PFSK-1 (cell line): ENCODE results near the gene ASCC1.

ENCODE experiments used
- FOXP2 ChIP-seq: optimal IDR thresholded peaks from 2 replicates; pipeline ENCODE3; 2011; ENCODE audit warnings: borderline replicate concordance, control low read depth, inconsistent platforms; ENCODE audit not compliant: insufficient read depth; ENCODE audit errors: extremely low read length, extremely low read depth
- POLR2AphosphoS5 ChIP-seq: IDR thresholded peaks from 2 replicates; pipeline ENCODE4 v1.6.1; 2012; ENCODE audit warnings: low read depth, mild to moderate bottlenecking, control low read depth, low read length, moderate library complexity
- SIN3A ChIP-seq: IDR thresholded peaks from 2 replicates; pipeline ENCODE4 v1.6.1; 2012; ENCODE audit warnings: mild to moderate bottlenecking, low read length, moderate library complexity, borderline replicate concordance; ENCODE audit not compliant: insufficient read depth
- TAF1 ChIP-seq: IDR thresholded peaks from 2 replicates; pipeline ENCODE4 v1.6.1; 2012; ENCODE audit warnings: low read length, control low read depth, borderline replicate concordance; ENCODE audit not compliant: insufficient read depth
- TF ChIP-seq, protein P1 (sequence below), 2 experiments: IDR thresholded peaks; 2 replicates each; pipeline versions ENCODE4 v1.6.1 to v1.8.0; 2011 to 2012; ENCODE audit warnings: low read depth in 2 of 2, low read length in 2 of 2, control low read depth in 1 of 2, inconsistent platforms in 1 of 2, mild to moderate bottlenecking in 1 of 2, moderate library complexity in 1 of 2; ENCODE audit not compliant: insufficient read depth in 1 of 2

ASCC1 gene

GRCh38 chr10:72227826-72228225 is 11.8 kb upstream of the ASCC1 start:
- TF ChIP-seq, protein P1, sequence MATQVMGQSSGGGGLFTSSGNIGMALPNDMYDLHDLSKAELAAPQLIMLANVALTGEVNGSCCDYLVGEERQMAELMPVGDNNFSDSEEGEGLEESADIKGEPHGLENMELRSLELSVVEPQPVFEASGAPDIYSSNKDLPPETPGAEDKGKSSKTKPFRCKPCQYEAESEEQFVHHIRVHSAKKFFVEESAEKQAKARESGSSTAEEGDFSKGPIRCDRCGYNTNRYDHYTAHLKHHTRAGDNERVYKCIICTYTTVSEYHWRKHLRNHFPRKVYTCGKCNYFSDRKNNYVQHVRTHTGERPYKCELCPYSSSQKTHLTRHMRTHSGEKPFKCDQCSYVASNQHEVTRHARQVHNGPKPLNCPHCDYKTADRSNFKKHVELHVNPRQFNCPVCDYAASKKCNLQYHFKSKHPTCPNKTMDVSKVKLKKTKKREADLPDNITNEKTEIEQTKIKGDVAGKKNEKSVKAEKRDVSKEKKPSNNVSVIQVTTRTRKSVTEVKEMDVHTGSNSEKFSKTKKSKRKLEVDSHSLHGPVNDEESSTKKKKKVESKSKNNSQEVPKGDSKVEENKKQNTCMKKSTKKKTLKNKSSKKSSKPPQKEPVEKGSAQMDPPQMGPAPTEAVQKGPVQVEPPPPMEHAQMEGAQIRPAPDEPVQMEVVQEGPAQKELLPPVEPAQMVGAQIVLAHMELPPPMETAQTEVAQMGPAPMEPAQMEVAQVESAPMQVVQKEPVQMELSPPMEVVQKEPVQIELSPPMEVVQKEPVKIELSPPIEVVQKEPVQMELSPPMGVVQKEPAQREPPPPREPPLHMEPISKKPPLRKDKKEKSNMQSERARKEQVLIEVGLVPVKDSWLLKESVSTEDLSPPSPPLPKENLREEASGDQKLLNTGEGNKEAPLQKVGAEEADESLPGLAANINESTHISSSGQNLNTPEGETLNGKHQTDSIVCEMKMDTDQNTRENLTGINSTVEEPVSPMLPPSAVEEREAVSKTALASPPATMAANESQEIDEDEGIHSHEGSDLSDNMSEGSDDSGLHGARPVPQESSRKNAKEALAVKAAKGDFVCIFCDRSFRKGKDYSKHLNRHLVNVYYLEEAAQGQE (IDR thresholded peaks at IDR 0.05; ENCODE audit: insufficient read depth in 1 of 2, low read depth in 2 of 2, low read length in 2 of 2) = no peak
- TF ChIP-seq FOXP2 (no peak), POLR2AphosphoS5 (no peak), SIN3A (no peak), TAF1 (no peak)

DNA sequence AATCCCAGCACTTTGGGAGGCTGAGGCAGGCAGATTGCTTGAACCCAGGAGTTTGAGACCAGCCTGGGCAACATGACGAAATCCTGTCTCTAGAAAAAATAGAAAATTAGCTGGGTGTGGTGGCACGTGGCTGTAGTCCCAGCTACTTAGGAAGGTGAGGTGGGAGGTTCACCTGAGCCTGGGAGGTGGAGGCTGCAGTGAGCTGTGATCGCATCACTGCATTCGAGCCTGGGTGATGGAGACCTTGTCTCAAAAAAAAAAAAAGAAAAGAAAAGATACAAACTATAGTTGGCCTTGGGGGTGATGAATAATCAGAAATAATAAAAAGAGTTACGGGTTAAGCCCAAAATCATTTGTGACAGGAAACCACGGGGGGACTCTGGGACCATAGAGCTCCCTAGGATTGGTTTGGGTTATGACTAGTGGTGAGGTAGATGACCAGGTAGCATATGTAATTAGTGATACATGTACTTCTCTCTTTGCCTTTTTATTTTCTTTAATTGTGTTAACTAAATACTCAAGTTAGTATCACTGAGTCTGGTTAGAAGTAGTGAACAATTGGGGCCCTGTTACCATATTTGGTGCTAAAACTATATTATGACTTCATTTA is 10.4 kb upstream of the ASCC1 start:
- TF ChIP-seq FOXP2 (no peak), SIN3A (no peak), POLR2AphosphoS5 (no peak), TAF1 (no peak)
- TF ChIP-seq, protein P1 (IDR thresholded peaks at IDR 0.05; ENCODE audit: insufficient read depth in 1 of 2, low read depth in 2 of 2, low read length in 2 of 2) = no peak

GRCh38 chr10:72223743-72224101 is 7.6 kb upstream of the ASCC1 start:
- no peak for TF ChIP-seq FOXP2
- TF ChIP-seq TAF1 = no peak
- TF ChIP-seq SIN3A = no peak
- no peak for TF ChIP-seq POLR2AphosphoS5
- TF ChIP-seq, protein P1 (IDR thresholded peaks at IDR 0.05; ENCODE audit: insufficient read depth in 1 of 2, low read depth in 2 of 2, low read length in 2 of 2) = no peak

DNA sequence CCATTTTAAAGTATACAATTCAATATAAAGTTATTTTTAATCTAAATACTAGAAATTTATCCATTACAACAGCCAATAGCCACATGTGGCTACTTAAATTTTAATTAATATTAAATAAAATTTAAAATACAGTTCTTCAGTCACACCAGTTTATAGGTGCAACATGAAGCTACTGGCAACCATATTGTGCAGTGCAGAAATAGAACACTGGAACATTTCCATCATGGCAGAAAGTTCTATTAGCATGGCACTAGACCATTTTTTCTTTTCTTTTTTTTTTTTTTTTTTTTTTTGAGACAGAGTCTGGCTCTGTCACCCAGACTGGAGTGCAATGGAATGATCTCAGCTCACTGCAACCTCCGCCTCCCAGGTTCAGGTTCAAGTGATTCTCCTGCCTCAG is 5.2 kb upstream of the ASCC1 start:
- TF ChIP-seq, protein P1 (IDR thresholded peaks at IDR 0.05; ENCODE audit: insufficient read depth in 1 of 2, low read depth in 2 of 2, low read length in 2 of 2) = no peak
- TF ChIP-seq POLR2AphosphoS5 (no peak), TAF1 (no peak), SIN3A (no peak), FOXP2 (no peak)
